Measurements from ENCODE around the gene AGO3. TPM values are rescaled to one million over a fixed set of nuclear protein-coding genes. Genes with fewer than 3 reads are reported as not detected.

AGO3 gene
- total RNA-seq, 1 experiment from 2014 or later: 26.9 TPM

DNA sequence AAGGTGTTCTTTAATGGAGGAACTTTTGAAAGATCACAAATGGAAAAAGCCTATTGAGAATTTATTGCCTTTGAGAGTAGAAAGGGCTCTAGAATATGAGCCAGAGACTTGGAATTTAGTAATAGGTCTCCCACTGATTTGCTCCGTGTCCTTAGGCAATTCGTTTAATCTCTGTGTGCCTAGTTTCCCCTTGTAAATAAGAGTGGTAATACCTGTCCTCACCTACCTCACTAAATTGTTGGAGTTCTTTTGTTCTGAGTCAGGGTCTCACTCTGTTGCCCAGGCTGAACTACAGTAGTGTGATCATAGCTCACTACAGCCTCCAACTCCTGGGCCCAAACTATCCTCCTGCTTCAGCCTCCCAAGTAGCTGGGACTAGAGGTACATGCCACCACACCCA is 138.0 kb downstream of the AGO3 start:
- no TSS peak for BruUV-seq (replicated peaks)
- CTCF ChIA-PET: no interaction called here

DNA sequence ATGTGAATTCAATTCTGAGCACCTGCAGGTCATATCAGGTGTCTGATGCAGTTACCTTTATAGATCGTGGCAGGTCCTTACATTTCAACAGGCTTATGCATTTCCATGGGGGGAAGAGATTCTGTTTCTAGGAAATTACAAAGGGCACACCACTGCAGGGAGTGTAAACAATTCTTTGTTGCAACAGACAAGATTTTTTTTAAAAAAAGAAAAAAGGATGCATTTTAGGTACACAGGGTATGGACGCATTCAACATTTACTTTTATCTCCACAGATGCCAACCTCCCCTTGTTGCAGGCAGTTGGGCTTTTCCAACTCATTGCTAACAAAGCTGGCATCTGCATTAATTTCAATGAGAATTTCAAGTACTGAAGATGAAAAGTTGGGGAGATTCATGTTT is 139.4 kb downstream of the AGO3 start:
- Histone ChIP-seq H3K4me3 (replicated peaks in 1 of 2; ENCODE audit: low read depth in 1 of 2, low read length in 2 of 2) (no peak overlapping the region), H3K4me1 (ENCODE audit: control insufficient read depth in 1 of 2, insufficient read depth in 2 of 2, low read length in 2 of 2) (peaks cover 0 to 5% of the 10 kb centered on the region in 2 experiments; a peak in 1 of 4 replicates), H3K79me2 (ENCODE audit: insufficient read depth, low read length) (no peaks in the 10 kb centered on the region), H3K36me3 (ENCODE audit: control insufficient read depth in 1 of 2, insufficient read depth in 2 of 2, low read length in 2 of 2) (no peaks in the 10 kb centered on the region), H4K20me1 (ENCODE audit: insufficient read depth) (no peaks in the 10 kb centered on the region), H3K27ac (ENCODE audit: low read depth, low read length) (no peak overlapping the region), H3K9me3 (ENCODE audit: control insufficient read depth in 1 of 2, insufficient read depth in 1 of 2, low read depth in 1 of 2, low read length in 2 of 2) (no peaks in the 10 kb centered on the region), H2AFZ (ENCODE audit: low read depth, low read length, poor library complexity, severe bottlenecking) (no peak overlapping the region), H3K9ac (ENCODE audit: low read length) (no peak overlapping the region), H3K27me3 (ENCODE audit: insufficient read depth, low read length) (no peaks in the 10 kb centered on the region), H3K4me2 (ENCODE audit: low read length) (no peak overlapping the region), H3K9me2 (ENCODE audit: insufficient read depth) (no peaks in the 10 kb centered on the region)
- ChIA-PET RAD21 (ENCODE audit: low non-redundant PET in 1 of 2, low total read pairs in 2 of 2, uncharacterized antibody in 2 of 2, unreplicated experiment in 2 of 2) (no interaction called here), CTCF (no interaction called here), POLR2A (no interaction called here)
- intact Hi-C loops (cut with micrococcal nuclease): no loop called here
- no TSS peak for BruUV-seq (replicated peaks)
- ATAC-seq: no peak
- DNase-seq (ENCODE audit: low read depth, low spot score): no peak
- TF ChIP-seq EZH2phosphoT487 (IDR thresholded peaks at IDR 0.05; ENCODE audit: borderline replicate concordance): no peak
- TF ChIP-seq RAD21 (IDR thresholded peaks at IDR 0.05; ENCODE audit: low read depth): no peak
- TF ChIP-seq EZH2 (IDR thresholded peaks at IDR 0.05): no peak
- TF ChIP-seq, protein P1, sequence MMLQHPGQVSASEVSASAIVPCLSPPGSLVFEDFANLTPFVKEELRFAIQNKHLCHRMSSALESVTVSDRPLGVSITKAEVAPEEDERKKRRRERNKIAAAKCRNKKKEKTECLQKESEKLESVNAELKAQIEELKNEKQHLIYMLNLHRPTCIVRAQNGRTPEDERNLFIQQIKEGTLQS (IDR thresholded peaks at IDR 0.05): no peak
- TF ChIP-seq CEBPB (IDR thresholded peaks at IDR 0.05; ENCODE audit: low read depth): no peak
- no peak for TF ChIP-seq JUND (IDR thresholded peaks at IDR 0.05)
- TF ChIP-seq FOSL1 (IDR thresholded peaks at IDR 0.05; ENCODE audit: low read depth): no peak
- TF ChIP-seq SIN3A (IDR thresholded peaks at IDR 0.05; ENCODE audit: low read depth): no peak
- TF ChIP-seq ELF1 (IDR thresholded peaks at IDR 0.05; ENCODE audit: borderline replicate concordance, low read depth): no peak
- TF ChIP-seq, protein P2, sequence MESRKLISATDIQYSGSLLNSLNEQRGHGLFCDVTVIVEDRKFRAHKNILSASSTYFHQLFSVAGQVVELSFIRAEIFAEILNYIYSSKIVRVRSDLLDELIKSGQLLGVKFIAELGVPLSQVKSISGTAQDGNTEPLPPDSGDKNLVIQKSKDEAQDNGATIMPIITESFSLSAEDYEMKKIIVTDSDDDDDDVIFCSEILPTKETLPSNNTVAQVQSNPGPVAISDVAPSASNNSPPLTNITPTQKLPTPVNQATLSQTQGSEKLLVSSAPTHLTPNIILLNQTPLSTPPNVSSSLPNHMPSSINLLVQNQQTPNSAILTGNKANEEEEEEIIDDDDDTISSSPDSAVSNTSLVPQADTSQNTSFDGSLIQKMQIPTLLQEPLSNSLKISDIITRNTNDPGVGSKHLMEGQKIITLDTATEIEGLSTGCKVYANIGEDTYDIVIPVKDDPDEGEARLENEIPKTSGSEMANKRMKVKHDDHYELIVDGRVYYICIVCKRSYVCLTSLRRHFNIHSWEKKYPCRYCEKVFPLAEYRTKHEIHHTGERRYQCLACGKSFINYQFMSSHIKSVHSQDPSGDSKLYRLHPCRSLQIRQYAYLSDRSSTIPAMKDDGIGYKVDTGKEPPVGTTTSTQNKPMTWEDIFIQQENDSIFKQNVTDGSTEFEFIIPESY (IDR thresholded peaks at IDR 0.05; ENCODE audit: extremely low read depth, insufficient replicate concordance, low read length): no peak
- TF ChIP-seq, protein P3, sequence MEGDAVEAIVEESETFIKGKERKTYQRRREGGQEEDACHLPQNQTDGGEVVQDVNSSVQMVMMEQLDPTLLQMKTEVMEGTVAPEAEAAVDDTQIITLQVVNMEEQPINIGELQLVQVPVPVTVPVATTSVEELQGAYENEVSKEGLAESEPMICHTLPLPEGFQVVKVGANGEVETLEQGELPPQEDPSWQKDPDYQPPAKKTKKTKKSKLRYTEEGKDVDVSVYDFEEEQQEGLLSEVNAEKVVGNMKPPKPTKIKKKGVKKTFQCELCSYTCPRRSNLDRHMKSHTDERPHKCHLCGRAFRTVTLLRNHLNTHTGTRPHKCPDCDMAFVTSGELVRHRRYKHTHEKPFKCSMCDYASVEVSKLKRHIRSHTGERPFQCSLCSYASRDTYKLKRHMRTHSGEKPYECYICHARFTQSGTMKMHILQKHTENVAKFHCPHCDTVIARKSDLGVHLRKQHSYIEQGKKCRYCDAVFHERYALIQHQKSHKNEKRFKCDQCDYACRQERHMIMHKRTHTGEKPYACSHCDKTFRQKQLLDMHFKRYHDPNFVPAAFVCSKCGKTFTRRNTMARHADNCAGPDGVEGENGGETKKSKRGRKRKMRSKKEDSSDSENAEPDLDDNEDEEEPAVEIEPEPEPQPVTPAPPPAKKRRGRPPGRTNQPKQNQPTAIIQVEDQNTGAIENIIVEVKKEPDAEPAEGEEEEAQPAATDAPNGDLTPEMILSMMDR (IDR thresholded peaks at IDR 0.05 in 2 of 3, conservative IDR thresholded peaks at IDR 0.05 in 1 of 3; ENCODE audit: borderline replicate concordance in 1 of 3, insufficient read depth in 1 of 3, low read depth in 2 of 3, low read length in 2 of 3): no peak
- TF ChIP-seq ZFX (IDR thresholded peaks at IDR 0.05): no peak
- TF ChIP-seq, protein P4, sequence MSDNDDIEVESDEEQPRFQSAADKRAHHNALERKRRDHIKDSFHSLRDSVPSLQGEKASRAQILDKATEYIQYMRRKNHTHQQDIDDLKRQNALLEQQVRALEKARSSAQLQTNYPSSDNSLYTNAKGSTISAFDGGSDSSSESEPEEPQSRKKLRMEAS (IDR thresholded peaks at IDR 0.05): no peak

More for the DNA sequence above, 138.0 kb downstream of the AGO3 start:
- Histone ChIP-seq H3K79me2 (ENCODE audit: insufficient read depth, low read length) (no peaks in the 10 kb centered on the region), H3K9ac (ENCODE audit: low read length) (no peak overlapping the region), H2AFZ (ENCODE audit: low read depth, low read length, poor library complexity, severe bottlenecking) (no peak overlapping the region), H4K20me1 (ENCODE audit: insufficient read depth) (no peaks in the 10 kb centered on the region), H3K4me3 (replicated peaks in 1 of 2; ENCODE audit: low read depth in 1 of 2, low read length in 2 of 2) (no peak overlapping the region), H3K9me3 (ENCODE audit: control insufficient read depth in 1 of 2, insufficient read depth in 1 of 2, low read depth in 1 of 2, low read length in 2 of 2) (no peaks in the 10 kb centered on the region), H3K4me1 (ENCODE audit: control insufficient read depth in 1 of 2, insufficient read depth in 2 of 2, low read length in 2 of 2) (peaks cover 0 to 5% of the 10 kb centered on the region in 2 experiments; a peak in 1 of 4 replicates), H3K4me2 (ENCODE audit: low read length) (no peak overlapping the region), H3K36me3 (ENCODE audit: control insufficient read depth in 1 of 2, insufficient read depth in 2 of 2, low read length in 2 of 2) (no peaks in the 10 kb centered on the region), H3K9me2 (ENCODE audit: insufficient read depth) (no peaks in the 10 kb centered on the region), H3K27me3 (ENCODE audit: insufficient read depth, low read length) (no peaks in the 10 kb centered on the region), H3K27ac (ENCODE audit: low read depth, low read length) (no peak overlapping the region)
- intact Hi-C loops (cut with micrococcal nuclease): no loop called here
- TF ChIP-seq, protein P2 (IDR thresholded peaks at IDR 0.05; ENCODE audit: extremely low read depth, insufficient replicate concordance, low read length): no peak
- peak; percentile 28; the same call in 1 of the 2 replicates for TF ChIP-seq JUND (IDR thresholded peaks at IDR 0.05)
- ChIA-PET POLR2A (no interaction called here), RAD21 (ENCODE audit: low non-redundant PET in 1 of 2, low total read pairs in 2 of 2, uncharacterized antibody in 2 of 2, unreplicated experiment in 2 of 2) (no interaction called here)
- DNase-seq (ENCODE audit: low read depth, low spot score): no peak
- peak; percentile 34; the same call in 1 of the 2 replicates for ATAC-seq

Measured in HCT116 (cell line).